Gastroesophageal sphincter (tissue), 3 donors: Measurements from ENCODE around the gene CLCN2.

Source experiments
- EP300 ChIP-seq: sonication (generic); formaldehyde crosslinking; IDR thresholded peaks from one replicate; pipeline ENCODE4 v1.6.1; 2017; ENCODE audit warnings: antibody characterized with exemption, mild to moderate bottlenecking
- TF ChIP-seq, protein P1 (sequence below), 4 experiments: fragments of 200-600 bp in 2 of 4; fragments of 450-650 bp in 2 of 4; sonication (generic) in 1 of 4; IDR thresholded peaks; one replicate each; pipeline ENCODE4 v1.5.1; 2017 to 2019; ENCODE audit warnings: antibody characterized with exemption in 4 of 4, mild to moderate bottlenecking in 2 of 4, moderate library complexity in 2 of 4

- no peak for TF ChIP-seq EP300
- TF ChIP-seq, protein P1, sequence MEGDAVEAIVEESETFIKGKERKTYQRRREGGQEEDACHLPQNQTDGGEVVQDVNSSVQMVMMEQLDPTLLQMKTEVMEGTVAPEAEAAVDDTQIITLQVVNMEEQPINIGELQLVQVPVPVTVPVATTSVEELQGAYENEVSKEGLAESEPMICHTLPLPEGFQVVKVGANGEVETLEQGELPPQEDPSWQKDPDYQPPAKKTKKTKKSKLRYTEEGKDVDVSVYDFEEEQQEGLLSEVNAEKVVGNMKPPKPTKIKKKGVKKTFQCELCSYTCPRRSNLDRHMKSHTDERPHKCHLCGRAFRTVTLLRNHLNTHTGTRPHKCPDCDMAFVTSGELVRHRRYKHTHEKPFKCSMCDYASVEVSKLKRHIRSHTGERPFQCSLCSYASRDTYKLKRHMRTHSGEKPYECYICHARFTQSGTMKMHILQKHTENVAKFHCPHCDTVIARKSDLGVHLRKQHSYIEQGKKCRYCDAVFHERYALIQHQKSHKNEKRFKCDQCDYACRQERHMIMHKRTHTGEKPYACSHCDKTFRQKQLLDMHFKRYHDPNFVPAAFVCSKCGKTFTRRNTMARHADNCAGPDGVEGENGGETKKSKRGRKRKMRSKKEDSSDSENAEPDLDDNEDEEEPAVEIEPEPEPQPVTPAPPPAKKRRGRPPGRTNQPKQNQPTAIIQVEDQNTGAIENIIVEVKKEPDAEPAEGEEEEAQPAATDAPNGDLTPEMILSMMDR (IDR thresholded peaks at IDR 0.05), result peak in 3 of 4 experiments; percentile 45 to 77 (median 58)
Observed at GRCh38 chr3:184354121-184354728, 7.2 kb downstream of the CLCN2 start.
